ENCODE data around the gene MIB2. TPM values are rescaled to one million over a fixed set of nuclear protein-coding genes. Genes with fewer than 3 reads are reported as not detected.
"Not testable (repeated sequence)": the region's sequence is repeated elsewhere in the genome, so short reads cannot be mapped to it uniquely, and the experiment has no call there.

The MIB2 gene
- polyA plus RNA-seq (2013, experiment 1 of 2; ENCODE audit: insufficient read length): 39.4 TPM
- polyA plus RNA-seq (2013, experiment 2 of 2; ENCODE audit: insufficient read length): 38.1 TPM

- peak; percentile 96 for DNase-seq
Observed at GRCh38 chr1:1615256-1616044, at the start of gene MIB2. TSS of gene MIB2 (plus strand) at chr1:1615500. CDS start at chr1:1623453, 7,953 bp downstream.

DNA sequence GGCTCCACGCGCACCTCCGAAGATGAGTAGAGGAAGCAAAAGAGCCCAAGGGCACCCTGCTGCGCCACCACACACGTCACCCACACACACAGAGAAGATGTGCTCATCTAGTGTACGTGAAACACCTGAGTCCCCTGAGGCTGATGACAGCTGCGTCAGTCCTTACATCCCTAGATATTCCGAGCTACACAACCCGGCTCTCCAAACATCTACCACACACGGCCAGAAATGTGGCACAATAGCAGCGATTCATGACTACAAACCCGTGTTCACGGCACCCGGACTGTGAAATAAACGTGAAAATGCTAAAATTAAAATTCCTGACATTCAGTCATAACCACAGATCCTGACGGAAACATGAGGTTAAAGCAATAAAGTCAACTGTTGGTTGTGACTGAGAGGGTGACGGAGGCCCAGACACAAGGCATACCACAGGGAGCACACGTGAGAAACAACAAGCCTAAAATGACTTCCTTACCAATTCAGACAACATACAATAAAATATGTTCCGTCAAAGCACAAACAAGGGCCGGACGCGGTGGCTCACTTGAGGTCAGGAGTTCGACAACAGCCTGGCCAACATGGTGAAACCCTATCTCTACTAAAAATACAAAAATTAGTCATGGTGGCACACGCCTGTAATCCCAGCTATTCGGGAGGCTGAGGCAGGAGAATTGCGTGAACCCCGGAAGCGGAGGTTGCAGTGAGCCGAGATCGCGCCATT is 48.0 kb upstream of the MIB2 start:
- no peak for DNase-seq

- no peak for DNase-seq
Observed at GRCh38 chr1:1567891-1568291, 47.4 kb upstream of the MIB2 start.

DNA sequence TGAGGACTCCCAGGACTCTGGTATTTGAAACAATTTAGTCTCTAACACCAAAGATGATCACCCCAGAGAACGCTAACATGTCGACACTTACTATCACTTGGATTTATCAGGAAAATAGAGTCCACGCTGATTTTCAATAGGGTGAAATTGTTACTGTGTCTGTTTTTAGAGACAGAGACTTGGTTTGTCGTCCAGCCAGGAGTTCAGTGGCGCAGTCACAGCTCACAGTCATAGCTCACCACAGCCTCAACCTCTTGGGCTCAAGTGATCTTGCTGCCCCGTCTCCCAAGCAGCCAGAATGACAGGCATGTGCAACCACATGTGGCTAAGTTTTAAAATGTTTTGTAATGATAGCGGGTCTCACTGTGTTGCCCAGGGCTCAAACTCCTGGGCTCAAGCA is 46.0 kb upstream of the MIB2 start:
- DNase-seq: no peak

GRCh38 chr1:1573843-1574720 is 41.2 kb upstream of the MIB2 start:
- DNase-seq: peak; percentile 73

- DNase-seq: peak; percentile 94
Observed at GRCh38 chr1:1574721-1575537, 40.4 kb upstream of the MIB2 start, which contains the start of gene SSU72. TSS of gene SSU72 (minus strand) at chr1:1574863. CDS start at chr1:1574557, 306 bp downstream.

DNA sequence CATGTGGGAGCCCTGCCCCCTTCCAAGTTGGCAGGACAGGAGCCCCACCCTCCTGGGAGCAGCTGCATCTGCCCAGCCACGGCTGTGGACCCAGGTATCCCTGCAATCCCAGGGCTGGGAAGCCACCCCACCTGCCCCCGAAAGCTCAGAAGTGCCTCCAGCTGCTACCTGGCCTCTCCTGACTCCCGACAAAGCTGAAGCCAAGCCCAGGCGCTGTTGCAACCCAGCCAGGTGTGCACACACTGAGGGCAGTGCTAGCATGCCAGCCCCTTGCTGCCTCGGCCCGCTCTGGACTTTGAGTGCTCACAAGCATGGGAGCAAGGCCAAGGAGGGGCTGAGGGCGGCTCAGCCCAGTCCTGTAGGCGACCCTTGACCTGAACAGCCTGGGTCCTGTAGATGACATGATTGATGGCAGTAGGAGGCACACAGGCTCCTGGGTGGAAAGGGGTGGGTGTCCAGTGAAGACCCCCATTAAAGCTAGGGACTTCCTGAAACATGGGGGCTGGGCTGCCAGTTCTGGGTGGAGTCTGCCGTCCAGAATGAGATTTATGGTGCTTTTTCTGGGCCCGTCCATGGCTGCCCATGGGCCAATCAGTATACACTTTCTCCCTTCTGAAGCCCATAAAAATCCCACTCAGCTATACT is 37.8 kb upstream of the MIB2 start:
- DNase-seq: no peak

GRCh38 chr1:1578371-1578940 is 36.8 kb upstream of the MIB2 start:
- DNase-seq: no peak

DNA sequence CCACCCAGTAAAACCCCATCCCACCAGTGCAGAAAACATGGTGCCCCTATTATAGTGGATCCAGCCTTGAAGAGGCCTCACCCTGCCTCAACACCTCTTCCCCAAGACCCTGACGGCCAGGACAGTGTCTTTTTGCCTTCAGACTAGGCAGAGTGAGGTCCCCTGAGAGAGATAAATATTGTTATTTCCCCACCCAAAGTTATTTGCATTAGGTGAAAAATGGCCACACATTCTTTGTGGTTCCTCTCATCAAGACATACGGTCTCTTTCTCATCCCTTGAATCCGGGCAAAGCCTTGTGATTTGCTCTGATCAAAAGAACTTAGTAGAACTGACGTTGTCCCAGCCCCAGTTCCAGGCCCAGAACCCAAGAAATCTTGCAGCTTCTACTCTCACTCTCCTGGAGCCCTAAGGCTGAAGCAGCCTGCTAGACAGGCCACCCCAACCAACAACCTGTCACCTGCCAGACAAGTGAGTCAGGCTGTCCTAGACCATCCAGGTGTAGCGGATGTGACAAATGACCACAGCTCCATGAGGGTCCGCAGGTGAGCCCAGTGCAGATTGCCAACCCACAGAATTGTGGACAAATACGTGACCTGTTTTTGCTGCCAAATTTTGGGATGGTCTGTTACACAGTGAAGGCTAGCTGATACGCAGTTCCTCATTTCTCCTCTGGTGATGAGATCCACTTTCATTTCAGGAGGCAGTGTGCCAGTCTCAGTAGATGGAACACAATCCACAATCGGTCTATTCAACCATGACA is 32.5 kb upstream of the MIB2 start:
- no peak for DNase-seq

- no peak for DNase-seq
Observed at GRCh38 chr1:1583347-1584010, 31.8 kb upstream of the MIB2 start.

GRCh38 chr1:1591452-1591851 is 23.8 kb upstream of the MIB2 start:
- DNase-seq: peak; percentile 35

- DNase-seq: no peak
Observed at GRCh38 chr1:1593834-1594601, 21.3 kb upstream of the MIB2 start.

DNA sequence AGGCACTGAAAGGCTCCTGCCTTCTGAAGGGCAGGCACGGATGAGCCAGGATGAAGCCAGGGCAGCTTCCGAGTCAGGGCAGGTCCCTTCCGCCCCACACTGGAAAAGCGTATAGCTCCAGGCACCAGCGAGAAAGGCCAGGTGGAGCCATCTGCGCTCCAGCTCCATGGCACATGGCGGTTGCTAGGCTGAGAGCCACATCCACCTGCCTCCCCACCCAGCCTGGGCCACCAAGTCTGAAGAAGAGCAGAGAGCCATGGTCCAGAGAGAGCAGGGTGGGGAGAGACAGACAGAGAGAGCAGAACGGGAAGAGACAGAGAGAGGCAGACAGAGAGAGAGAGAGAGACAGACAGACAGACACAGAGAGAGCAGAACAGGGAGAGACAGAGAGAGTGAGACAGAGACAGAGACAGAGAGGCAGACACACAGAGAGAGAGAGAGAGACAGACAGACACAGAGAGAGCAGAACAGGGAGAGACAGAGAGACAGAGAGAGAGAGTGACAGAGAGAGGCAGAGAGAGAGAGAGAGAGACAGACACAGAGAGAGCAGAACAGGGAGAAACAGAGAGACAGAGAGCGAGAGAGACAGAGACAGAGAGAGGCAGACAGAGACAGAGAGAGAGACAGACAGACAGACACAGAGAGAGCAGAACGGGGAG is 20.6 kb upstream of the MIB2 start:
- DNase-seq: no peak

DNA sequence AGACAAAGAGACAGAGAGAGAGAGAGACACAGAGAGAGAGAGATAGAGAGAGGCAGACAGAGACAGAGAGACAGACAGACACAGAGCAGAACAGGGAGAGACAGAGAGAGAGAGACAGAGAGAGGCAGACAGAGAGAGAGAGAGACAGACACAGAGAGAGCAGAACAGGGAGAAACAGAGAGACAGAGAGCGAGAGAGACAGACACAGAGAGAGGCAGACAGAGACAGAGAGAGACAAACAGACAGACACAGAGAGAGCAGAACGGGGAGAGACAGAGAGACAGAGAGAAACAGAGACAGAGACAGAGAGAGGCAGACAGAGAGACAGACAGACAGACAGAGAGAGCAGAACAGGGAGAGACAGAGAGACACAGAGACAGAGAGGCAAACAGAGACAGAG is 20.0 kb upstream of the MIB2 start:
- not testable (repeated sequence) for DNase-seq

GRCh38 chr1:1596493-1597274 is 18.6 kb upstream of the MIB2 start:
- DNase-seq: no peak

DNA sequence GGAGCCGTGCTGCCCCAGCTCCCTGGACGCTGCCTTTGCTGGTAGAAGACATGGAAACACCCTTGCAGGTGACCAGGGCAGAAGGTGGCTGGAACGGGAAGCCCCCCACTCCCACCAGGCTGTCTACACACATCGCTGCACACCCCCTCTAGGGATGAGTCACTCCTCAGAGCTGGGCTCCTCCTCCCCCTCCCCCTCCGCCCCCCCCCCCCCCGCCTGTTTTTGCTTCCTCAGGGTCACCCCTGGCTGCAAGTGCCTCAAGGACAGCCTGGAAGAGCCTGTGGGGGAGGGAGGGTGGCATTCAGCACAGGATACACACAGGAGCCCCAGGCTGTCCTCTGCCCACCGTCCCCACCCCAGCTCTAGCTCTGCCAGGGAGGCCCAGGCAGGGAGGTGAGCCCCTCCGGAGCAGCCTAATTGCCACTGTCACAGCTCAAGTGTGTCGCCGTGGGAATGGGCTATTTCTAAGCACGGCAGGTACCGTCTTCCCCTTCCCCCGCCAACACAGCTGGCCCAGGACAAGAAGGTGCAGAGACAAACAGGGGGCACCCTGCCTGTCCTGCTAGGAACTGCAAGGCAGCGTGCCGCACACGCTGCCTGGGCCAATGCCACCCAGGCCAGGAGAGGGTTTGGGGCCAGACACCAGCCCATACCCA is 17.9 kb upstream of the MIB2 start:
- DNase-seq: no peak

Measured in fibroblast of skin of abdomen (primary cell).